Left forelimb (tissue), 1 donor: ENCODE results near the gene WDFY4.

Source experiments
- DNase-seq: peaks from one replicate; pipeline ENCODE4 v3.0.0-alpha.2; 2018; ENCODE audit warnings: low spot score

The WDFY4 gene

GRCh38 chr10:48880016-48880705 lies 195.5 kb downstream of the WDFY4 start:
- DNase-seq, result no peak

DNA sequence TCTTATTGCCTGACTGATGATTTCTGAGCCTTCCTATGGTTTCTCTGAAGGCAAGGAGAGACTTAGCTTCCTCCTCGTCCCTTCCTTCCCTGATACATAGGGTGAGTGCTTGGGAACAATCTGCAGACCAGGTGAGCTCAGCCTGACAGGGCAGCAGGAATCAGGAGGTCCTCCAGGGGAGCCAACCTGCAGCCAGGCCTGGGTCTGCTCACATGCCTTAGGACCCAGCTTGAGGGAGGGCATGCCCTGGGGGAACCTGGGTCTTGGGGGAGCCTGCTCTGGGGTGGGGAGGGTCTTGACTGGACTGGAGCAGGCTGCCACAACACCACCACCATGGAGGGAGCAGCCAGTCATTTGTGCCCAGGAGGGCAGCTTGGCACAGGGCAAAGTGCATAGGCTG lies 197.3 kb downstream of the WDFY4 start:
- DNase-seq, result no peak

GRCh38 chr10:48882881-48883280 lies 198.2 kb downstream of the WDFY4 start:
- DNase-seq, result no peak

DNA sequence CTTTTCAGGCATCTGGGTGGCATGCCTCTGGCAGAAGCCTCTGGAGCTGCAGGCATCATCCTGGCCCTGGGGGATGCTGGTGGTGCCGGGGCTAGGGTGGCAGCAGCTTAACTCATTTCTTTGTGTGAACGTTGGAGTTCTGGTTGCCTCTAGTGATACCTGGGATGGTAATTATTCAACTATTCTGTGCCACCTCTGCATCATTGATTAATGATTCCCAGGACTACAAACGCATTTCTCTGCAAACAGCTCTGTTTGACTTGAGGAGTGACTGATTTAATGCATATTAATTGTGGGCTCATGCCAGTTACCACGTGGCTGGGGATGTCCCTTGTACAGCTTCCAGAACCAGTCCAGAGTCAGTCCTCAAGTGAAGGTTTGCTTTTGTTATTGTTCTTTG lies 199.0 kb downstream of the WDFY4 start:
- DNase-seq, result no peak

DNA sequence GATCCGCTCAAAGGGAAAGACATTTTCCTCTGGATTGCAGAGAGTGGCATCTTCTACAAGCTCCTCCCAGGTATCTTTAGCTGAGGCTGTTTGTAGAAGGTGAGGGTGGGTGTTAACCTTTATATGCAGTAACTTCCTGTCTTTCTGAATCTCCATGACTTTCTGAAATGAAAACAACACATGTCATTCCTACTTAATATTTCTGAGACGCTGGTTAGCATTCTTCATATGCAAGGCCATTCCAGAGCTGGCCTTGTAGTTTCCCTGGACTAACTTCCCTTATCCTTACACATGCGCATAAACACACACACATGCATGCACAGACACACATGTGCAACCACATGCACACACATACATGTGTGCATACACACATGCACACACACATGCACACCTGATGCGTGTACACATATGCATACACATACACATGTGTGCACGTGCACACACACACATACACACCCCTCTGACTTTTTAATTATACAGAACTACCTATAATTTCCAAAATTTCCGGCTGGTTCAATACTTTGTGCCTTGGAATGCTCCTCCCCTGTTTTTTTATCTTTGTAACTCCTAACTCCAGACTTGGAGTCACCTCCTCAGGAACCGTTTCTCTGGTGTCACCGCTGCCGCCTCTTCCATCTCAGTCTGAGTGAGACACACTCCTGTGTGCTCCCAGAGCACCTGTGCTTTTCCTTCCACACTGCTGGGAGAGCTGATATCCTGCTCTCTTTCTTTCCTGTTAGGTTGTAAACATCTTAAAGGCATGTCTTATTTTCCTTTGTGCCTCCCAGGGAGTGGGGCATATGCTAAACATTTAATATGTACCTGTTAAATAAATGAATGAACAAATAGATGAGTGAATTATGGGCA lies 199.7 kb downstream of the WDFY4 start:
- no peak for DNase-seq

GRCh38 chr10:48885376-48885775 lies 200.7 kb downstream of the WDFY4 start:
- no peak for DNase-seq

- no peak for DNase-seq
These were observed 203.3 kb downstream of the WDFY4 start for GRCh38 chr10:48887982-48888381.

- DNase-seq, result no peak
These were observed 206.5 kb downstream of the WDFY4 start for GRCh38 chr10:48890888-48891850.

GRCh38 chr10:48894911-48895802 lies 210.5 kb downstream of the WDFY4 start:
- DNase-seq, result no peak

- no peak for DNase-seq
These were observed 211.1 kb downstream of the WDFY4 start for GRCh38 chr10:48895803-48896195.

- no peak for DNase-seq
These were observed 212.2 kb downstream of the WDFY4 start for GRCh38 chr10:48896756-48897440.

DNA sequence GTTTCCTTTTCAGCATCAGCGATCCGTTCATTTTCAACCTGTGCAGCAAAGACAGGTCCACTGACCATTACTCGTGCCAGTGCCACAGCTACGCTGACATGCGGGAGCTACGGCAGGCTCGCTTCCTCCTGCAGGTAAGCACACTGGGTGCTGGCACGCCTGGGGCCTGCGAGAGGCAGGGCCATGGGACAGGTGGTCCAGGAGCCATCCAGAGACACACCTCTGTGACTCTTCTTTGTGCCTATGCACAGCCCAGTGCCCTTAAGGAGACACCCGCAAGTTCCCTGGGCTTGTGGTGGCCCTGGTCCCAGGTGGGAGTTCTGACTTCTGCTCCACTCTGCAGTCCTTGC lies 212.7 kb downstream of the WDFY4 start:
- no peak for DNase-seq

DNA sequence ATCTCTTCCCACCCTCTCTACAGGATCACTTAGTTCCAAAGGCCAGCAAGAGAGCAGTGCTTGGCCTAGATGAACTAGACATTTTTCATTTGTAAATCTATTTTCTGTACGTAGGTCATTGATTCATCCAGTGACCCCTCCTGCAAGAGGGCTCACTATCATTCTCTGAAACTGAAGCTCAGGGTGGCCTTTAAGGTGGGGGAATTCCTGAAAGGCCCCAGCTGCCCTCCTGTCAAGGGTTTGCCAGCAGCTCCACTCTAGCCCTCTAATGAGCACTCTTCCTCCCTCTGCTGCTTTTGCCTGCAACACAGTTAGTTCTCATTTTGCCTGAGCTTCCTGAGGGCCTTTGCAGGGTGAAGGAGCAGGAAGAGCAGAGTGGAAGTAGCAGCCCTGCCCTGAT lies 213.8 kb downstream of the WDFY4 start:
- no peak for DNase-seq

DNA sequence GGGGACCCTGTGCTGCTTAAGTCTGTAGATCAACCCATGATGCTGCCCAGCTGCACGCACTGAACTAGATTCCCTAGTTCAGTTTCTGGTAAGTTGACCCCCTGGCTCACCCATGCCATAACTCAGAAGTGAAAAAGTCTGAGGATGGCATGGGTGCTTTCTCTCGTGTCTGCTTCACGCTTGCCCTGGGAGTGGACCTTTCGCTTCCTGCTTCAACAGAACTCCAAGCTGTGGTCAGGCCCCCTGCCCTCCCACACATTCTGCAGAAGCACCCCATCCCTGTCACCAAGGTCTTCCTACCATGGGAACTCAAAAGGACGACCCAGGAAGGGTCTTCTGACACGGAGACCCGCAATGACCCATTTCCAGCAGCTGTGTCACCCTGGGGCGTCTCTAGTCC lies 215.1 kb downstream of the WDFY4 start:
- no peak for DNase-seq

- no peak for DNase-seq
These were observed 215.7 kb downstream of the WDFY4 start for GRCh38 chr10:48900371-48900801.

- DNase-seq, result no peak
These were observed 216.6 kb downstream of the WDFY4 start for GRCh38 chr10:48901319-48901718.

DNA sequence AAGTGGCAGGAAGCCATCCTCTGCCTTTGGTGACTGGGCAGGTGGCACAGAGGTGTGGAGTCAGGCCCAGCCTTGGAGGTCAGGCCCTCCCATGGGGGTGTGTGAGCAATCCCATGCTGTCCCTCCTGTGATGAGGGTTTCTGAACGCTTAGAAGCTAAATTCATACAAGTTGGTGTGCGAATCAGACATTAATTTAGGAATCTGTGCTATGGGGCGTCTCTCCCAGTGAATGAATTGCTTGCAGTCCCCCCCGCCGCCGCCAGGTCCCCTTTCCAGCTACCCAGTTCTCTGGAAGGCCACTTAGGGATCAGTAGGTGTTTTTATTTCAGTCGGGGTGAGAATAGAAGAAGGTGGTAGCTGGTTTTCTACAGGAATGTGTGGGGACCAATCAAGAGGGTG lies 217.4 kb downstream of the WDFY4 start:
- DNase-seq, result no peak

- DNase-seq, result no peak
These were observed 218.5 kb downstream of the WDFY4 start for GRCh38 chr10:48903151-48903550.

GRCh38 chr10:48904861-48905260 lies 220.2 kb downstream of the WDFY4 start:
- no peak for DNase-seq

DNA sequence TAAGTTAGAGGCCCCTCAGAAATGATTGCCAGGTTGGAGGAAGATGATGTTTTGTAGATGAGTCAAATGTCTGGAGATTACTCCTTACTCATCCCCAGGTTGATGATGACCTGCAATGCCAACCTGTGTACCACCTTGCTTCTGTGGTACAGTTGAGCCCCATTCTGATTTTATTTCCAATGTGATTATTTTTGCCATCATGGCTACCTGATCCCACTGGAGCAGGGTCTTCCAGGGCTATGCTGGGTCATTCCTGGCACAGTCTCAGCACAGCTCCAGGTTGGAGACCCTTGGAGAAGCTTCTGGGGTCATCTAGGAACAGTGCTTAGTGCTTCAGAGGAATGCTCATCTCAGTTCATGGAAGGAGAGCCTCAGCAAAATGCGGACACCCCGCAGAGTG lies 220.6 kb downstream of the WDFY4 start:
- no peak for DNase-seq

GRCh38 chr10:48906841-48907240 lies 222.2 kb downstream of the WDFY4 start:
- DNase-seq, result no peak
